Muscle of arm (tissue), 12 donors: Measurements from ENCODE around the gene NAA40. TPM values are rescaled to one million over a fixed set of nuclear protein-coding genes. Genes with fewer than 3 reads are reported as not detected.

Source experiments
- DNase-seq: peaks from one replicate; pipeline ENCODE4 v3.0.0-alpha.2; 2013
- polyA plus RNA-seq, 12 donors: library from polyadenylated mRNA; unstranded; fragments of 120-200 nt; gene quantifications; one replicate each; pipeline ENCODE4 v1.2.1, GENCODE V29; 2013; ENCODE audit not compliant: insufficient read length in 12 of 12

Gene NAA40
- polyA plus RNA-seq, 12 donors: 14.8 to 26.6 (median 15.6) TPM; not detected in 1

- no peak for DNase-seq
Observed at GRCh38 chr11:63911440-63911839, 27.4 kb upstream of the NAA40 start.

DNA sequence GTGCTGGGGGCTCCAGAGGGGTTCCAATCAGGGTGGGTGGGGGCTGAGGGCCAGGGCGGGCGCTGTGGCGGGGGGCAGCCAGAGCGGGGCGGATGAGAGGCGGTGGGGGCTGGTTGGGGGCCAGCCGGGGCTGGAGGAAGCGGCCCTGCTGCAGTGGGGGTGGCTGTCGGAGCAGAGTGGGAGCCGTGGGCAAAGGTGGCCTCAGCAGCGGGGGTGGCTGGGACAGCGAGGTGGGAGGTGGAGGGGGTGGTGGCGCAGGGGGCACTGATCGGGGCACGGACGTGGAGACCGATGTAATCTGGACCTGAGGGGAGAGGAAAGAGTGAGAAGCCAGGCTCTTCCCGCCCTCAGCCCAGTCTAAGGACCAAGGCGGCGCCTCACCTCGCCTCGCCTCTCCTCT lies 26.9 kb upstream of the NAA40 start:
- DNase-seq: no peak

DNA sequence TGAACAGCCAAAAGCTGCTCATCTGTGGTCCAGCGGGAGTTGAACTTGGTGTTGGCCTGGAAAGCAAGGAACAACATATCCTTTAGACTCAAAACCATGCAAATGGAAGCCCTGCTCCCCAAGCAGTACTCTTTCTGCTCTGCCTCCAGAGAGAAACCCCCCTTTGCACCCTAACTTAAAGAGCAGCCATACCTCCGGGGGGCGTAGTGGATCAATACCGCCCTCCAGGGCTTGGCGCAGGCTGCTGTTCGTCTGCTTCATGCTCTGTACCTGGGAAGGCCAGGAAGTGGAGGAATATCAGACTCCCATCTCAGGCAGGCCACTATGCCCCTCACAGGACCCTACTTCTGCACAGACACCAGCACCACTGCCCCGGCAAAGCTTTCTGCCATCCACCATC lies 26.1 kb upstream of the NAA40 start:
- no peak for DNase-seq

DNA sequence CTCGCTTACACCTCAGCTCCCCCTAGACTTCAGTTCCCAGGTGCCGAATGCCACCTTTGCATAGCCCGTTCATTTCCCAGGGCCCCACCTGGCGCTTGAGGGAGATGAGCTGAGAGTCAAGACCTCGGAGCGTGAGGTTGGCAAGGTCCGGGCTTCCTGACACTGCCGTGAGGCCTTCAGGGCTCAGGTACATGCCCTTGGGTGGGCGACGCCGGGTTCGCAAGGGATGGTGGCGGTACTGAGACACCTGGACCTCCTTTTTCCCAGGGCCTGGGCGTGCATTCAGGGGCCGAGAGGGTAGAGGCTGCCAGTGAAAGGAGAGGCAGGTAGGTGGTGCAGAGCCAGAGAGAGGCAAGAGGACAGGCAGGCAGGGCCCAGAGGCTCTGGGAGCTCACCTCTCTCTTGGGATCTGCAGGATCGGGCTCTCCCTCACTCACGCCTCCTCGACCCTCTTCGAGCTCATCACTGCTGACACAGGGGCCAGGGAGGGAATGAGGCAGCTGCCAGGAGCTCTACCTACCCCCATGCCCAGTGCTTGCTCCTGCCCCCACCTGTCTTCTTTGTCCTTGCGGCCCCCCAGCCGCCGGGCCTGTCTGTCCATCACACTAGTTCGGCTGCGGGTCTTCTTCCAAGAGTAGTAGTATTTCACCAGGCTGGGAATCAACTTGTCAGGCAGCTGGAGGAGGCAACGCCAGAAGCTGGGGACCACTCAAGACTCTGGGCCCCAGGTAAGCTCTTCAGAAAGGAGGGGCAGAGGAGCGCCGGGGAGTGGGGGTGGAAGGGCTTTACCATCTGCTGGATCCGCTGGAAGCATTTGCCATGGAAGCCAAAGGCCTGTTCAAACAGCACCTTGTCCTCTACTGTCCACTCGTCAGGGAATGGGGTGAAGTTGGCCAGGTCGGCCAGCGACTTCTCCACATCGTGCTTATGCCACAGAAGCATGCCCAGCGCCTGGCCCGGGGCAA lies 24.7 kb upstream of the NAA40 start:
- no peak for DNase-seq

- DNase-seq: no peak
Observed at GRCh38 chr11:63914896-63915691, 23.7 kb upstream of the NAA40 start.

GRCh38 chr11:63915961-63916836 lies 22.6 kb upstream of the NAA40 start:
- no peak for DNase-seq

GRCh38 chr11:63916837-63917691 lies 21.7 kb upstream of the NAA40 start, which contains the start of gene RCOR2:
TSS of gene RCOR2 (minus strand) at chr11:63917164. CDS start at chr11:63916456, 708 bp downstream.
- peak; percentile 83 for DNase-seq

- peak; percentile 74 for DNase-seq
Observed at GRCh38 chr11:63917692-63918506, 20.9 kb upstream of the NAA40 start.

DNA sequence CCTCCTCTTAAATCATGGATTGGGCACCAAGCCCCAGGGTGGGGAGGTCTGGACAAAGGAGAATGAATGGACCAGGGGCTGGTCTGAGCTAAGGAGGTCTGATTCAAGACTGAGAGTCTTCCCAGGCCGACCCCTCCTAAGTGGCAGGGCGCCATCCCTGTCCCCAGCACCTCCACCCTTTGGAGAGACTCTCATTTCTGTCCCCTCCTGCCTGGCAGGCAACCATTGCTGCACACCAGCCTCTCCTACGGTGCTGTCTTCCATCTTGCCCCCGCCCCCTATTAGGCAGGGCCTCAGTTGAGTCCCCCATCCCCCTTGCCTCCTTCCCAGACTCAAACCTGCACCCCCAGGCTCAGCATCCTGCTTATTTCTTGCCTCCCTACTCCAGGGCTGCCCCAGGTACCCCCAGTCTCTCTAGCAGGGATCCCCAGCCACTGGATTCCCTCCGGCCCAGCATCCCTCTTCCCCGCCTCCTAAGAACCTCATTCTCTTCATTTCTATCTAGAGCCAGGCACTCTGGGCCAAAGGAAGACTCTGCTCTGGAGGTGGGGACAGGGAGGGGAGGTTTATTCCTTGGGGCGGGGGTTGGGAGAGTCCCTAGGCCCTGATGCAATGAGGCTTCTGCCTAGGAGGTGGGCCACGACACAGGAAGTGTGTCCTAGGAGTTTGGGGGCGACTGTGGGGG lies 20.2 kb upstream of the NAA40 start:
- peak; percentile 73 for DNase-seq

GRCh38 chr11:63919267-63920125 lies 19.3 kb upstream of the NAA40 start:
- peak; percentile 71 for DNase-seq

DNA sequence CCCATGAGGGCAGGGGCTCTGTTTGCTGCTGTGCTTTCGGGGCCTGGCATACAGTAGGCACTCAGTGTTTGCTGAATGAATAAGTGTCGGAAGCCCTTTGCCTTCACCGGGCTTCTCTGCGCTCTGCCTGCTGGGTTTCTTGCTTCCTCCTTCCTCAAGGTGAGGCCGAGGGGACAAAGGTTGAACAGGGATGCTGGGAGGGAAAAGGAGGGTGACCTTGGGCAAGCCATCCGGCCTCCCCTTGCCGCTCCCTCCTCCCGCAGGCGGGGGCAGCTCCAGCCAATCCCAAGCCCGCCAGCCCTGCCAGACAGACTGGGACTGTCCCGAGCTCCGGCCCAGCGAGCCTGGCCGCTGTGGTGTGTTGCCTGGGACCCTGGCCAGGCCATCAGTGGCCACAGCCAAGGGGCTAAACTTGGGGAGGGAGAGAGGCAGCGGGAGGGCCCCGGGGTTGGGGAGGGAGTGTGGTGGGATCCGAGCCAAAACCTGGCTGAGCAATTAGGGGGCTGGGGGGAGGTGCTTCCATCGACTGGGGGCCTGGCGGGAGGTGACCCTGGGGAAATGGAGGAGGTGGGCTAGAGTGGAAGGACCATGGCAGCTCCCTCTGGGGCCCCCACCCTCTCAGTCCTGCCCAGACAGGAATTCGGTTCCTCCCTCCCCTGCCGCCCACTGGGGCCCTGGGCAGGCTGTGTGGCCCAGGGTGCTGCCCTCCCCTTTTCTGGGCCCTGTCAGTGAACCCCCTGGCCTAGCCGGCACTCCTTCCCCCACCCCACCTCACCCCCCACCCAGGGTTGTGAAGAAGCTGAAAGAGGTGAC lies 18.5 kb upstream of the NAA40 start:
- DNase-seq: peak; percentile 68

DNA sequence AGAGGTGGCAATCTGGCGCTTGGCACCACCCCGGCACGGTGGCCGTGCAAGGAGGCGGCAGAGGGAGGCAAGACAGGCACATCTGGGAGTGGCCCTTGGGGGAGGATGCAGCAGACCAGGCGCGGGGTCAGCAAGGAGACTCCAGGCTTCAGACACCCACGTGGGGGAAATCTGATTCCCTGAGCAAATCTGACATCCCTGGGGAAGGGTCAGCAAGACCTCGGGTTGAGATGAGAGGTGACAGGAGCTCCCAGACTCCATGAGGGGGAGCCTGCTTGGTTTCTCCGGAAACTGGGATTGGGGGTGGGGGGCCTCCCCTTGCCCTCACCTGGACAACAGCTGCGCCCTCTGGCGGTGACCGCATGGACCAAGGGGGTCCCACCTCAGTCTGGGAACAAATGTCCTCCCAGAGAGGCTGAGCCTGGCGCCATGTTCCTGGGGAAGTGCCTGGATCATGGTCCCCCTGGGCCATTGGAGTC lies 17.8 kb upstream of the NAA40 start:
- DNase-seq: no peak

GRCh38 chr11:63922673-63923192 lies 16.1 kb upstream of the NAA40 start:
- no peak for DNase-seq

DNA sequence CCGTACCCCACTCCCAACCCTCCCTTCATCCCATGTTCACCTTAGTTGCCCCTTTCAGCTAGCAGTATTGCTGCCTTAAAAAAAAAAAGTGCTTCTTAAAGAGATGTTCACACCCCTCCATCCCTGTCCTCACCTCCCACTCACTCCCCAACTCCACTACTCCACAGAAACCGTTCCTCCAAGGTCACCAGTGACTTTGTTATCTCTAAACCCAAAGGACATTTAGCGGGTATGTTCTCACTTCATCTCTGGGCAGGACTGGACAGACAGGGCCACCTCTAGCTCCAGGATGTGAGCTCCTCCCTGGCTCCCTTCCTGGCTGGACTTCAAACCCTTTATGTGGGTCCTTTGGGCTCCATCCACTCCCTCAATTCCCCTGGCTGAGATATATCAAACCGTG lies 15.5 kb upstream of the NAA40 start:
- DNase-seq: no peak

DNA sequence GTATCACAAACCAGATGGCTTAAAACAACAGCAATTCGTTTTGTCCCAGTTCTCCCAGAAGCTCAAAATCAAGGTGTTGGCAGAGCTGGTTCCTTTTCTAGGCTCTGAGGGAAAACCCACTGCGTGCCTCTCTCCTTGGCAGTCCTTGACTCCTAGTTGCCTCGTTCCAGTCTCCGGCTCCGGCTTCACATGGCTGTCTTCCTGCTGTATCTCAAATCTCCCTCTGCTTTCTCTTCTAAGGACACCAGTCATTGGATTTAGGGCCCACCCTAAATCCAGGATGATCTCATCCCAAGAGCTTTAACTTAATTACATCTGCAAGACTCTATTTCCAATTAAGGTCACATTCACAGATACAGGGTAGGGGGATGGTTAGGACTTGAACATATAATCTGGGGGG lies 9.2 kb upstream of the NAA40 start:
- DNase-seq: no peak

DNA sequence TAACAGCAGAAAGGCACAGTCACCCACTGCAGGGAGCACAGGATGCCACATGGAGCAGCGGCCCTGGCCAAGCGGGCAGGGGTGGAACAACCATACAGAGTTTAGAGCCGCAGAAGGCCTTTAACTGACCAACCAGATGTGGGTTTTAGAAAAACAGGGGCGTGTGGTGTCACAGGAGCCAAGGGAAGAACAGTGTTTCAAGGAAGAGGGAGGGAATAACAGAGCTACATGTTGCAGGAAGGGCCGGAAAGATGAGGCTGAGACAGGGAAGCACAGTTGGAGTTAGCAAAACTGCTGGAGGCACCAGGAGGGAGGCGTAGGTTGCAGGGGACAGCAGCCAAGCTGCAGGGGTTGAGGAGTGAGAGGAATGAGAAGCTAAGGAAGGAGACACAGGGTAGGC lies 7.8 kb upstream of the NAA40 start:
- DNase-seq: no peak

DNA sequence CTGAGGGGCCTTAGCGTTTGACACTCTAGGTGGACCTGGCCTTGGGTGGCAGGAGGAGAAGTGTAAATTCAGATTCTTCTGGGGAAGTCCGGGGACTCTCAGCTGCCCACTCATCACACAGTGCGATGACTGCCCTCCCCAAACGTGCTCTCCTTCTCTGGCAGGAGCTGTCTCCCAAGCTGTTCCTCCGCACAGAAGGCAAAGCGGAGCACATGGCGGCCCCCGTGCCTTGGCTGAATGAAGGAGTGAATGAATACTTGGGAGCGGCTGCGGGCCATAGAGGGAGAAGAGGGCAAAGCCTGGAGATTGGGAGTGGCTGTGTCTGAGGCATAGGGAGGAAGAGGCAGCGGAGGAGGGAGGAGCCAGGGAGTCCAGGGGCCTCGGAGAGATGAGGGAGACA lies 6.9 kb upstream of the NAA40 start:
- DNase-seq: no peak
